NCI-H187 treated with DMSO at 0.1 percent for 48 hours (cell line): Measurements from ENCODE around the gene RAB11FIP5.
"Not testable (repeated sequence)": the region's sequence is repeated elsewhere in the genome, so short reads cannot be mapped to it uniquely, and the experiment has no call there.

ENCODE experiments used
- DNase-seq: peaks from one replicate; lab custom pipeline; 2025; lab: John Stamatoyannopoulos, UW

Gene RAB11FIP5

GRCh38 chr2:73070643-73071359, 41.9 kb downstream of the RAB11FIP5 start:
- DNase-seq = no peak

GRCh38 chr2:73069855-73070642, 42.7 kb downstream of the RAB11FIP5 start:
- no peak for DNase-seq

- no peak for DNase-seq
Observed at GRCh38 chr2:73069041-73069854, 43.5 kb downstream of the RAB11FIP5 start.

- DNase-seq = no peak
Observed at GRCh38 chr2:73068147-73068546, 44.6 kb downstream of the RAB11FIP5 start.

- DNase-seq = no peak
Observed at GRCh38 chr2:73067043-73067442, 45.7 kb downstream of the RAB11FIP5 start.

- not testable (repeated sequence) for DNase-seq
Observed at GRCh38 chr2:73065070-73065469, 47.7 kb downstream of the RAB11FIP5 start.

GRCh38 chr2:73063909-73064875, 48.6 kb downstream of the RAB11FIP5 start:
- no peak for DNase-seq

- no peak for DNase-seq
Observed at GRCh38 chr2:73063472-73063871, 49.3 kb downstream of the RAB11FIP5 start.

GRCh38 chr2:73059106-73059505, 53.6 kb downstream of the RAB11FIP5 start:
- no peak for DNase-seq

GRCh38 chr2:73054980-73055379, 57.8 kb downstream of the RAB11FIP5 start:
- DNase-seq = no peak

GRCh38 chr2:73053316-73054114, 59.2 kb downstream of the RAB11FIP5 start:
- DNase-seq = no peak

GRCh38 chr2:73050121-73050545, 62.6 kb downstream of the RAB11FIP5 start:
- no peak for DNase-seq

GRCh38 chr2:73043929-73044832, 68.6 kb downstream of the RAB11FIP5 start:
- DNase-seq = no peak

GRCh38 chr2:73043276-73043675, 69.5 kb downstream of the RAB11FIP5 start:
- DNase-seq = no peak

- no peak for DNase-seq
Observed at GRCh38 chr2:73037947-73038585, 74.7 kb downstream of the RAB11FIP5 start.

- no peak for DNase-seq
Observed at GRCh38 chr2:73036766-73037165, 76.0 kb downstream of the RAB11FIP5 start.

- DNase-seq = no peak
Observed at GRCh38 chr2:73035899-73036711, 76.6 kb downstream of the RAB11FIP5 start.
